Adrenal gland (tissue), 12 donors: Measurements from ENCODE around the gene RIPPLY3. TPM values are rescaled to one million over a fixed set of nuclear protein-coding genes. Genes with fewer than 3 reads are reported as not detected.

Experiments
- DNase-seq, 7 donors: peaks; one replicate each; pipeline ENCODE4 v3.0.0-alpha.2; 2019 to 2020
- H3K27ac ChIP-seq, 5 donors: fragments of 200-600 bp; sonication (generic) in 4 of 5; 1 replicate in 3 of 5; 2 replicates in 2 of 5; pipeline versions ENCODE4 v1.5.1 to v1.8.0; 2016 to 2020; ENCODE audit warnings: mild to moderate bottlenecking in 1 of 5
- H3K27me3 ChIP-seq: fragments of 200-600 bp; 2 replicates; pipeline ENCODE4 v1.8.0; 2021
- H3K36me3 ChIP-seq, 2 donors: fragments of 200-600 bp; replicated peaks in 1 of 2; 1 replicate in 1 of 2; 2 replicates in 1 of 2; pipeline versions ENCODE4 v1.5.1 to v1.8.0; 2018 to 2022
- H3K4me1 ChIP-seq, 2 donors: fragments of 200-600 bp; replicated peaks in 1 of 2; 1 replicate in 1 of 2; 2 replicates in 1 of 2; pipeline versions ENCODE4 v1.5.1 to v1.8.0; 2018 to 2021
- H3K4me3 ChIP-seq, 4 donors: fragments of 200-600 bp; sonication (generic) in 3 of 4; one replicate each; pipeline ENCODE4 v1.5.1; 2016 to 2018
- H3K9me3 ChIP-seq, 3 donors: fragments of 200-600 bp; sonication (generic) in 1 of 3; replicated peaks in 1 of 3; 1 replicate in 2 of 3; 2 replicates in 1 of 3; pipeline versions ENCODE4 v1.5.1 to v1.8.0; 2016 to 2021
- CTCF ChIP-seq, 6 experiments: fragments of 450-650 bp in 4 of 6; fragments of 200-600 bp in 2 of 6; sonication (generic) in 1 of 6; IDR thresholded peaks; 1 replicate in 5 of 6; 2 replicates in 1 of 6; pipeline versions ENCODE4 v1.5.1 to v1.8.0; 2016 to 2021; ENCODE audit warnings: antibody characterized with exemption in 6 of 6, mild to moderate bottlenecking in 2 of 6, moderate library complexity in 1 of 6
- POLR2A ChIP-seq, 2 donors: fragments of 450-650 bp; IDR thresholded peaks; one replicate each; pipeline ENCODE4 v1.6.1; 2017; ENCODE audit warnings: antibody characterized with exemption in 2 of 2, mild to moderate bottlenecking in 2 of 2, moderate library complexity in 1 of 2
- WGBS, 4 donors: extraction: QIAGEN DNeasy Blood & Tissue Kit in 2 of 4; methylation state at CpG; one replicate each; pipeline versions ENCODE4 v1.1.5 to v1.1.7; 2013 to 2017; 5-methylcytosine and 5-hydroxymethylcytosine counted together
- intact Hi-C, 2 donors: fragments of 100-400 bp; cut with DNase I; formaldehyde crosslinking; loops; one replicate each; pipeline versions ENCODE4 v1.14.1 to v1.15.0; 2022 to 2023
- polyA plus RNA-seq, 3 donors: library from polyadenylated mRNA; stranded (reverse); fragments of 200-250 nt in 2 of 3; fragments of 350-450 nt in 1 of 3; fragmentation: Illumina TruSeq in 1 of 3; extraction: RNeasy Lipid Tissue Mini Kit (QIAGEN cat#74804) in 1 of 3; gene quantifications; one replicate each; pipeline ENCODE4 v1.2.3, GENCODE V29; 2013 to 2014
- total RNA-seq, 9 donors: library from RNA; depleted of rRNA in 4 of 9; stranded (reverse); fragments of >200 nt in 4 of 9; fragments of 120-200 nt in 1 of 9; fragmentation: NEBNext Ultra II Directional in 1 of 9; extraction: Animal tissue kit (Norgen Biotek cat#: 25700) in 1 of 9; gene quantifications; one replicate each; pipeline versions ENCODE4 v1.1.0 to v1.2.4, GENCODE V29; 2013 to 2023
- donor health status: healthy with polysubstance abuse.
- donor health status: Bipolar disorder and iron deficiency.
- donor health status: DM: yes; HTN: yes; CAD: no.
- donor health status: DM: no; HTN: no; CAD: no.
- donor health status: DM: no; HTN: no; CAD: no.
- donor health status: DM: yes; HTN: yes; CAD: no.

RIPPLY3 gene
- total and polyA plus RNA-seq, 12 donors: 0.17 to 1.3 (median 0.39) TPM; not detected in 3

- peak overlapping the region in 2 of 5 donors; percentile 1 to 55 for H3K27ac ChIP-seq
- 4 to 12% (median 6%) methylated on average over 16 to 53 of the region's 53 CpGs for WGBS, 4 donors
- DNase-seq: peak in 5 of 7 donors; percentile 33 to 44 (median 35)
- H3K4me1 ChIP-seq: peaks cover 0 to 11% of the 10 kb centered on the region in 2 donors
- H3K36me3 ChIP-seq: no peaks in the 10 kb centered on the region
- H3K9me3 ChIP-seq: no peaks in the 10 kb centered on the region
- H3K4me3 ChIP-seq: peak overlapping the region in 2 of 4 donors; percentile 39 to 60
- no peaks in the 10 kb centered on the region for H3K27me3 ChIP-seq
- intact Hi-C loops: no loop called here
- TF ChIP-seq CTCF (IDR thresholded peaks at IDR 0.05) (peak in 3 of 6 experiments; percentile 12 to 37 (median 30)), POLR2A (IDR thresholded peaks at IDR 0.05) (no peak)
These were observed 26.0 kb upstream of the RIPPLY3 start for GRCh38 chr21:36980280-36981048.

- no peak for DNase-seq
- no peaks in the 10 kb centered on the region for H3K36me3 ChIP-seq
- H3K27ac ChIP-seq: peak overlapping the region in 2 of 5 donors; percentile 1 to 55
- peak overlapping the region in 2 of 4 donors; percentile 39 to 60 for H3K4me3 ChIP-seq
- H3K4me1 ChIP-seq: peaks cover 0 to 11% of the 10 kb centered on the region in 2 donors
- no peaks in the 10 kb centered on the region for H3K27me3 ChIP-seq
- TF ChIP-seq CTCF (IDR thresholded peaks at IDR 0.05) (no peak), POLR2A (IDR thresholded peaks at IDR 0.05) (no peak)
- intact Hi-C loops: no loop called here
- no peaks in the 10 kb centered on the region for H3K9me3 ChIP-seq
- WGBS, 4 donors: 27 to 34% (median 33%) methylated on average over 2 of the region's 2 CpGs
These were observed 25.5 kb upstream of the RIPPLY3 start for GRCh38 chr21:36981049-36981391.

- peaks cover 0 to 10% of the 10 kb centered on the region in 2 donors for H3K4me1 ChIP-seq
- no peaks in the 10 kb centered on the region for H3K27me3 ChIP-seq
- WGBS, 4 donors: 68 to 78% (median 74%) methylated on average over 6 of the region's 6 CpGs
- no peak for TF ChIP-seq POLR2A (IDR thresholded peaks at IDR 0.05)
- no peak for TF ChIP-seq CTCF (IDR thresholded peaks at IDR 0.05)
- no peak overlapping the region for H3K4me3 ChIP-seq
- no peaks in the 10 kb centered on the region for H3K9me3 ChIP-seq
- H3K36me3 ChIP-seq: no peaks in the 10 kb centered on the region
- no peak for DNase-seq
- no peak overlapping the region for H3K27ac ChIP-seq
- intact Hi-C loops: no loop called here
These were observed 24.4 kb upstream of the RIPPLY3 start for GRCh38 chr21:36981977-36982700.

- 76 to 92% (median 80%) methylated on average over 9 of the region's 9 CpGs for WGBS, 4 donors
- intact Hi-C loops: no loop called here
- Histone ChIP-seq H3K27me3 (no peaks in the 10 kb centered on the region), H3K4me1 (peaks cover 0 to 7% of the 10 kb centered on the region in 2 donors), H3K9me3 (no peaks in the 10 kb centered on the region), H3K36me3 (no peaks in the 10 kb centered on the region), H3K4me3 (no peak overlapping the region), H3K27ac (no peak overlapping the region)
- no peak for DNase-seq
- TF ChIP-seq CTCF (IDR thresholded peaks at IDR 0.05) (no peak), POLR2A (IDR thresholded peaks at IDR 0.05) (no peak)
These were observed 20.5 kb upstream of the RIPPLY3 start for GRCh38 chr21:36985751-36986594.
